ENCODE data around the gene NUP205. TPM values are rescaled to one million over a fixed set of nuclear protein-coding genes. Genes with fewer than 3 reads are reported as not detected.

The NUP205 gene
- total and polyA plus RNA-seq, 2 donors (not counting 1 experiment from before 2014, with no cell fraction given) = 31.4 to 70.3 TPM

DNA sequence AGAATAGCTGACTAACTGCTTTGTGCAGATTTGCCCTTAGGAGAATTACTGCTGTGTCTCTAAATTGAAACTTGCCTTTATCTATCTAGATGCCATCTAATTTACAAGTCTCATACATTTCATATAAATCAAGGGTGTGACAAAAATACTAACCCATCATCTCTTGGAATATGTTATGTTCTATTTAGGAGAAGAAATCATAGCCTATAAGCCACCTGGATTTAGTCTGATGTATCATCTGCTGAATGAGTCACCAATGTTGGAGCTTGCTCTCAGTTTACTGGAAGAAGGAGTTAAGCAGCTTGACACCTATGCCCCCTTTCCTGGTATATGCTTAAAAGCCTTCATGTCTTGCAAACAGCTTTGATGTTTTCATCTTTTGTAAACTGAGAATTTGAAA lies 43.5 kb downstream of the NUP205 start:
- intact Hi-C loops (cut with micrococcal nuclease) = no loop called here

DNA sequence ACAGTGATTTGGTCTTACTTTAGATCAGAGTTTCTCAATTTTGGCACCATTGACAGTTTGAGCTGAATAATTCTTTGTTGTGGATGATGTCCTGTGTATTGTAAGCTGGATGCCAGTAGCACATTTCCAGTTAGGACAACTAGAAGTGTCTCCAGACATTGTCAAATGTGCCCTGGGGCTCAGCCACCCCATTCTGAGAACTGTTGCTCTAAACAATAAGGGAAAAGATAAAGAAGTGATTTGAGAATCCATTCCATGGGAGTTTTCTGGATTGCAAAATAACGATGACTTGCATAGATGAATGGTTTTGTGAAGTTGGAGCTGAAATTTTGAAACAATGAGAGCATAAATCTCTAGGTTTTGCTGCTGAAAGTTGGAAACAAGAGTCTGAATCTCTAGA lies 44.6 kb downstream of the NUP205 start:
- Histone ChIP-seq H3K4me3 (ENCODE audit: control extremely low read depth in 1 of 5, extremely low read depth in 1 of 5, insufficient read depth in 1 of 5, low read depth in 2 of 5, low read length in 4 of 5) (no peak overlapping the region), H3K27me3 (replicated peaks in 1 of 4; ENCODE audit: control extremely low read depth in 1 of 4, control insufficient read depth in 3 of 4, insufficient read depth in 4 of 4, low read length in 3 of 4) (no peaks in the 10 kb centered on the region), H3K36me3 (replicated peaks in 1 of 2; ENCODE audit: control extremely low read depth in 1 of 2, control insufficient read depth in 1 of 2, extremely low read depth in 1 of 2, insufficient read depth in 2 of 2, low read length in 1 of 2) (peaks cover 23 to 61% of the 10 kb centered on the region in 2 experiments), H3K79me2 (ENCODE audit: control insufficient read depth, insufficient read depth, low read length) (no peaks in the 10 kb centered on the region), H4K20me1 (ENCODE audit: control insufficient read depth, insufficient read depth, low read length, poor library complexity, severe bottlenecking) (no peaks in the 10 kb centered on the region), H3K9ac (ENCODE audit: low read length) (no peak overlapping the region), H3K27ac (ENCODE audit: low read length in 2 of 2) (no peak overlapping the region), H3K4me1 (ENCODE audit: control insufficient read depth in 2 of 2, insufficient read depth in 2 of 2, low read length in 2 of 2) (no peaks in the 10 kb centered on the region), H2AFZ (ENCODE audit: insufficient read depth, low read depth, low read length, poor library complexity, severe bottlenecking) (no peak overlapping the region), H3K9me3 (ENCODE audit: control extremely low read depth in 1 of 3, control insufficient read depth in 2 of 3, insufficient read depth in 1 of 3, low read length in 2 of 3) (no peaks in the 10 kb centered on the region), H3K4me2 (replicated peaks; ENCODE audit: low read depth, low read length, poor library complexity, severe bottlenecking) (no peak overlapping the region)
- Mint-ChIP-seq H3K27ac (no peak overlapping the region), H3K4me3 (no peak overlapping the region), H3K9me3 (ENCODE audit: insufficient read depth) (no peaks in the 10 kb centered on the region), H3K27me3 (no peaks in the 10 kb centered on the region), H3K4me1 (no peaks in the 10 kb centered on the region)
- intact Hi-C loops (cut with micrococcal nuclease) = no loop called here
- POLR2A ChIA-PET = no interaction called here
- WGBS (ENCODE audit: insufficient coverage) = 100% methylated on average over 1 of the region's 1 CpG
- ATAC-seq (ENCODE audit: low read depth) (no peak), DNase-seq (no peak)
- TF ChIP-seq EZH2 (IDR thresholded peaks at IDR 0.05; ENCODE audit: borderline replicate concordance, insufficient read depth, low read depth, low read length, poor library complexity, severe bottlenecking) = no peak
- TF ChIP-seq, protein P1, sequence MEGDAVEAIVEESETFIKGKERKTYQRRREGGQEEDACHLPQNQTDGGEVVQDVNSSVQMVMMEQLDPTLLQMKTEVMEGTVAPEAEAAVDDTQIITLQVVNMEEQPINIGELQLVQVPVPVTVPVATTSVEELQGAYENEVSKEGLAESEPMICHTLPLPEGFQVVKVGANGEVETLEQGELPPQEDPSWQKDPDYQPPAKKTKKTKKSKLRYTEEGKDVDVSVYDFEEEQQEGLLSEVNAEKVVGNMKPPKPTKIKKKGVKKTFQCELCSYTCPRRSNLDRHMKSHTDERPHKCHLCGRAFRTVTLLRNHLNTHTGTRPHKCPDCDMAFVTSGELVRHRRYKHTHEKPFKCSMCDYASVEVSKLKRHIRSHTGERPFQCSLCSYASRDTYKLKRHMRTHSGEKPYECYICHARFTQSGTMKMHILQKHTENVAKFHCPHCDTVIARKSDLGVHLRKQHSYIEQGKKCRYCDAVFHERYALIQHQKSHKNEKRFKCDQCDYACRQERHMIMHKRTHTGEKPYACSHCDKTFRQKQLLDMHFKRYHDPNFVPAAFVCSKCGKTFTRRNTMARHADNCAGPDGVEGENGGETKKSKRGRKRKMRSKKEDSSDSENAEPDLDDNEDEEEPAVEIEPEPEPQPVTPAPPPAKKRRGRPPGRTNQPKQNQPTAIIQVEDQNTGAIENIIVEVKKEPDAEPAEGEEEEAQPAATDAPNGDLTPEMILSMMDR (IDR thresholded peaks at IDR 0.05) = no peak
- CTCF ChIA-PET = interaction anchor here (0.9 to 1.3 kb wide), 2 partner anchors 12 to 85 kb away, joined by 3 to 4 read pairs; no protein-coding TSS in a partner anchor

More for the DNA sequence above, 43.5 kb downstream of the NUP205 start:
- no peaks in the 10 kb centered on the region for H3K9me3 Mint-ChIP-seq (ENCODE audit: insufficient read depth)
- Histone ChIP-seq H3K27me3 (replicated peaks in 1 of 4; ENCODE audit: control extremely low read depth in 1 of 4, control insufficient read depth in 3 of 4, insufficient read depth in 4 of 4, low read length in 3 of 4) (no peaks in the 10 kb centered on the region), H3K79me2 (ENCODE audit: control insufficient read depth, insufficient read depth, low read length) (no peaks in the 10 kb centered on the region), H3K36me3 (replicated peaks in 1 of 2; ENCODE audit: control extremely low read depth in 1 of 2, control insufficient read depth in 1 of 2, extremely low read depth in 1 of 2, insufficient read depth in 2 of 2, low read length in 1 of 2) (peaks cover 22 to 57% of the 10 kb centered on the region in 2 experiments), H3K4me2 (replicated peaks; ENCODE audit: low read depth, low read length, poor library complexity, severe bottlenecking) (no peak overlapping the region), H4K20me1 (ENCODE audit: control insufficient read depth, insufficient read depth, low read length, poor library complexity, severe bottlenecking) (no peaks in the 10 kb centered on the region), H2AFZ (ENCODE audit: insufficient read depth, low read depth, low read length, poor library complexity, severe bottlenecking) (no peak overlapping the region), H3K4me1 (ENCODE audit: control insufficient read depth in 2 of 2, insufficient read depth in 2 of 2, low read length in 2 of 2) (no peaks in the 10 kb centered on the region), H3K9ac (ENCODE audit: low read length) (no peak overlapping the region), H3K9me3 (ENCODE audit: control extremely low read depth in 1 of 3, control insufficient read depth in 2 of 3, insufficient read depth in 1 of 3, low read length in 2 of 3) (no peaks in the 10 kb centered on the region), H3K27ac (ENCODE audit: low read length in 2 of 2) (no peak overlapping the region), H3K4me3 (ENCODE audit: control extremely low read depth in 1 of 5, extremely low read depth in 1 of 5, insufficient read depth in 1 of 5, low read depth in 2 of 5, low read length in 4 of 5) (no peak overlapping the region)
- POLR2A ChIA-PET = no interaction called here
- TF ChIP-seq, protein P1 (IDR thresholded peaks at IDR 0.05) = no peak
- no peak for TF ChIP-seq EZH2 (IDR thresholded peaks at IDR 0.05; ENCODE audit: borderline replicate concordance, insufficient read depth, low read depth, low read length, poor library complexity, severe bottlenecking)
- H3K4me3 Mint-ChIP-seq = no peak overlapping the region
- no peak overlapping the region for H3K27ac Mint-ChIP-seq
- CTCF ChIA-PET = interaction anchor here (0.8 kb wide), 1 partner anchor 320 kb away, joined by 3 read pairs; no protein-coding TSS in a partner anchor
- no peaks in the 10 kb centered on the region for H3K27me3 Mint-ChIP-seq
- no peak for DNase-seq
- H3K4me1 Mint-ChIP-seq = no peaks in the 10 kb centered on the region
- no peak for ATAC-seq (ENCODE audit: low read depth)
